Neural crest cell (in vitro differentiated cells): ENCODE results near the gene NME8. TPM values are rescaled to one million over a fixed set of nuclear protein-coding genes. Genes with fewer than 3 reads are reported as not detected.

ENCODE experiments used
- DNase-seq: peaks from one replicate; pipeline ENCODE4 v3.0.0; 2021; ENCODE audit warnings: low read depth, mixed read lengths, low spot score
- H3K27ac Mint-ChIP-seq: one replicate; pipeline ENCODE4 v1.8.0; 2021; ENCODE audit warnings: mild to moderate bottlenecking, mixed read lengths; ENCODE audit not compliant: unreplicated experiment
- H3K27me3 Mint-ChIP-seq: 2 replicates; pipeline ENCODE4 v1.8.0; 2021; ENCODE audit warnings: low read depth, mild to moderate bottlenecking, mixed read lengths
- H3K36me3 Mint-ChIP-seq: 2 replicates; pipeline ENCODE4 v1.8.0; 2021; ENCODE audit warnings: low read depth, mild to moderate bottlenecking, mixed read lengths
- H3K4me1 Mint-ChIP-seq: 2 replicates; pipeline ENCODE4 v1.8.0; 2021; ENCODE audit warnings: mixed read lengths
- H3K4me3 Mint-ChIP-seq: one replicate; pipeline ENCODE4 v1.8.0; 2021; ENCODE audit warnings: mild to moderate bottlenecking, mixed read lengths
- H3K9me3 Mint-ChIP-seq: 2 replicates; pipeline ENCODE4 v1.8.0; 2021; ENCODE audit warnings: mixed read lengths
- CTCF ChIP-seq: fragments of 200-600 bp; sonication (generic); conservative IDR thresholded peaks from 2 replicates; pipeline ENCODE4 v1.5.0; 2021; ENCODE audit warnings: antibody characterized with exemption, mild to moderate bottlenecking
- total RNA-seq: library from RNA; stranded (reverse); gene quantifications from 2 replicates; pipeline ENCODE4 v1.2.1, GENCODE V29; 2021

Gene NME8
- total RNA-seq, 1 donor from 2014 or later: not detected

DNA sequence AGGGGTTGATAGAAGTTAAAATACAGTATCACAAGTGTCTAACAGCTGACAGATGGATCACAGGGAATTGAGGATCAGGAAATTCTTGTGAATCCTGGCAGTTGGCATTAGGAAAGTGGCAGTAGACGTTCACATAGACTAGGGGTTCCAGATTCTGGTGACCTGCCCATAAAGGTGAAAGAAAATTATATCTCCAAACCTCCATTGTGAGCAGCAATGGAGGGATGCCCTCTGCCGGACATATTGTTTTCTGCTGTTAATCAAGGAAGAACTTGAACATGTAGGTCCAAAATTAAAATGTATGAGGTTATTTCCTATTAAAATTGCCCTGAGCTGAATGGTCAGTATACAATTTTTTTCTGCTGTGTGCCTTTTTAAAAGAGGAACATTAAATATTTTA lies 5.1 kb downstream of the NME8 start:
- no peaks in the 10 kb centered on the region for H3K4me1 Mint-ChIP-seq
- H3K36me3 Mint-ChIP-seq: no peaks in the 10 kb centered on the region
- TF ChIP-seq CTCF: peak; percentile 63
- no peak overlapping the region for H3K27ac Mint-ChIP-seq
- H3K27me3 Mint-ChIP-seq: peaks cover 8% of the 10 kb centered on the region
- H3K4me3 Mint-ChIP-seq: no peak overlapping the region
- no peak for DNase-seq
- H3K9me3 Mint-ChIP-seq: no peaks in the 10 kb centered on the region

GRCh38 chr7:37882086-37882485 lies 33.7 kb downstream of the NME8 start:
- no peak overlapping the region for H3K27ac Mint-ChIP-seq
- no peaks in the 10 kb centered on the region for H3K36me3 Mint-ChIP-seq
- no peak overlapping the region for H3K4me3 Mint-ChIP-seq
- no peak for DNase-seq
- H3K4me1 Mint-ChIP-seq: no peaks in the 10 kb centered on the region
- no peak for TF ChIP-seq CTCF
- H3K9me3 Mint-ChIP-seq: peaks cover 3% of the 10 kb centered on the region
- peaks cover 21% of the 10 kb centered on the region for H3K27me3 Mint-ChIP-seq

DNA sequence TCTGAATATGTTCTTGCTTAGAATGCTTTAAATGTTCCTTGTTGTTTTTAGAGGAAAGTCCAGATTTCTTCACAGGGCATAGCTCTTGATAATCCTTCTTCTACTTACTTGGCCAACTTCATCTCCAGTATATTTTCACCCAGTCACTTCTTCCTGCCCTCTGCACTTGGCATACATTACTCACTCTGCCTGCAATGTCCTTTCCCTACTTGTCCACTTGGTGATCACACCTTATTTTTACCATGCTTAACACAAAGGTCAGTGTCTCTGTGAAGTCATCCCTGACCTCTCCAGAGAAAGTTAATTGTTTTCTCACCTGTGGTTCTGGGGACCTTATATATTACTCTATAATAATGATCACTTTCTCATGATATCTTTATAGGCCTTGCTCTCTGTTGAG lies 45.0 kb downstream of the NME8 start:
- Mint-ChIP-seq H3K4me1 (no peaks in the 10 kb centered on the region), H3K4me3 (no peak overlapping the region), H3K9me3 (peaks cover 2% of the 10 kb centered on the region), H3K36me3 (no peaks in the 10 kb centered on the region), H3K27me3 (peaks cover 4% of the 10 kb centered on the region), H3K27ac (no peak overlapping the region)
- no peak for DNase-seq
- TF ChIP-seq CTCF: no peak

DNA sequence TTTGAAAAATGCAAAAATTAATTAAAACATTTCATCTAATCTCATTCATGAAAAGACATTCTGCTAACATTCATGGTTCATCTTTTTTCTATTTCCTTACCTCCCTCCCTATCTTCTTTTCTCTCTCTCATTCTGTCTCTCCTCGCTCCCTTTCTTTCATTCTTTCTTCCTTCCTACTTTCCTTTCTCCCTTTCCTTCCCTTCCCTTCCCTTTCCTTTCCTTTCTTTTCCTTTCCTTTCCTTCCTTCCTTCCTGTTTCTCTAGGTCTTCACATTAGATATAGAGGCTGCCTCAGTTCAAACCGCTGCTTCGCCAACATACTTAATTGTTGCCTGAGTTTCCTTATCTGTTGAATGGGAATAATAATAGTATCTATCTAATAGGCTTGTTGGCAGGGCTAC lies 46.3 kb downstream of the NME8 start:
- DNase-seq: no peak
- no peak overlapping the region for H3K27ac Mint-ChIP-seq
- no peaks in the 10 kb centered on the region for H3K27me3 Mint-ChIP-seq
- no peaks in the 10 kb centered on the region for H3K36me3 Mint-ChIP-seq
- TF ChIP-seq CTCF: no peak
- no peak overlapping the region for H3K4me3 Mint-ChIP-seq
- no peaks in the 10 kb centered on the region for H3K4me1 Mint-ChIP-seq
- peaks cover 2% of the 10 kb centered on the region for H3K9me3 Mint-ChIP-seq

- Mint-ChIP-seq H3K9me3 (no peaks in the 10 kb centered on the region), H3K27ac (no peak overlapping the region), H3K4me1 (no peaks in the 10 kb centered on the region), H3K4me3 (no peak overlapping the region), H3K27me3 (no peaks in the 10 kb centered on the region), H3K36me3 (no peaks in the 10 kb centered on the region)
- DNase-seq: no peak
- TF ChIP-seq CTCF: no peak
These were observed 51.4 kb downstream of the NME8 start for GRCh38 chr7:37899712-37900247.
